CD4-positive, alpha-beta T cell treated with Interleukin-17A for 1 hour (primary cell): ENCODE results near the gene SLC23A1.
"Not testable (repeated sequence)": the region's sequence is repeated elsewhere in the genome, so short reads cannot be mapped to it uniquely, and the experiment has no call there.

Source experiments
- DNase-seq: peaks from one replicate; pipeline ENCODE4 v3.0.0-alpha.2; 2020

Gene SLC23A1

GRCh38 chr5:139383275-139383992, at the start of gene SLC23A1:
Gene SLC23A1 (minus strand): TSS chr5:139383297. CDS start chr5:139383253, 44 bp downstream.
- DNase-seq, result no peak

- DNase-seq, result no peak
Measured at GRCh38 chr5:139431706-139432105, 48.6 kb upstream of the SLC23A1 start.

GRCh38 chr5:139430015-139430414, 46.9 kb upstream of the SLC23A1 start:
- DNase-seq, result no peak

- no peak for DNase-seq
Measured at GRCh38 chr5:139426203-139426885, 43.2 kb upstream of the SLC23A1 start.

GRCh38 chr5:139425497-139425896, 42.4 kb upstream of the SLC23A1 start:
- no peak for DNase-seq

GRCh38 chr5:139422307-139422893, 39.3 kb upstream of the SLC23A1 start:
- DNase-seq, result peak; percentile 89

- no peak for DNase-seq
Measured at GRCh38 chr5:139419226-139420192, 36.4 kb upstream of the SLC23A1 start.

GRCh38 chr5:139418793-139419192, 35.7 kb upstream of the SLC23A1 start:
- DNase-seq, result no peak

GRCh38 chr5:139417214-139417613, 34.1 kb upstream of the SLC23A1 start:
- DNase-seq, result no peak

GRCh38 chr5:139416651-139417050, 33.6 kb upstream of the SLC23A1 start:
- DNase-seq, result no peak

GRCh38 chr5:139415869-139416268, 32.8 kb upstream of the SLC23A1 start:
- no peak for DNase-seq

- no peak for DNase-seq
Measured at GRCh38 chr5:139415221-139415861, 32.2 kb upstream of the SLC23A1 start.

- no peak for DNase-seq
Measured at GRCh38 chr5:139414581-139415130, 31.6 kb upstream of the SLC23A1 start.

- no peak for DNase-seq
Measured at GRCh38 chr5:139413963-139414362, 30.9 kb upstream of the SLC23A1 start.

GRCh38 chr5:139413153-139413552, 30.1 kb upstream of the SLC23A1 start:
- no peak for DNase-seq

- no peak for DNase-seq
Measured at GRCh38 chr5:139410993-139411828, 28.1 kb upstream of the SLC23A1 start.

GRCh38 chr5:139410121-139410992, 27.3 kb upstream of the SLC23A1 start:
- no peak for DNase-seq

GRCh38 chr5:139409116-139409515, 26.0 kb upstream of the SLC23A1 start:
- not testable (repeated sequence) for DNase-seq

GRCh38 chr5:139408191-139408590, 25.1 kb upstream of the SLC23A1 start:
- no peak for DNase-seq

GRCh38 chr5:139407517-139407916, 24.4 kb upstream of the SLC23A1 start:
- DNase-seq, result no peak
